HepG2 (cell line): ENCODE data around the gene ITGA6. TPM values are rescaled to one million over a fixed set of nuclear protein-coding genes. Genes with fewer than 3 reads are reported as not detected.

Experiments
- ATAC-seq: fragments of 200-7000 bp; cut with Tn5 transposase; 3 replicates; pipeline ENCODE4 v1.9.1; 2020; ENCODE audit warnings: mild to moderate bottlenecking, moderate library complexity
- BruUV-seq: library from RNA; stranded (reverse); fragments of 400-500 nt; replicated peaks from 2 replicates; lab custom pipeline; 2021; lab: Mats Ljungman, UMichigan
- CTCF ChIA-PET: fragments of 300-600 bp; formaldehyde crosslinking; extraction: SDS; loops from one replicate; lab custom pipeline; 2021; ENCODE audit warnings: low total read pairs, inconsistent platforms, low intra/inter-chr PET ratio; lab: Yijun Ruan, JAX
- POLR2A ChIA-PET: fragments of 350-600 bp; sonication (Branson Sonifier 250); formaldehyde crosslinking; loops from one replicate; lab custom pipeline; 2020; ENCODE audit warnings: antibody characterized with exemption, inconsistent platforms; lab: Yijun Ruan, JAX
- DNase-seq: peaks from one replicate; pipeline ENCODE4 v3.0.0-alpha.2; 2015; ENCODE audit warnings: low spot score
- FAIRE-seq: peaks from 3 replicates; lab custom pipeline; 2011; peaks lifted over from hg19 to GRCh38; lab: Jason Lieb, UNC
- H2AFZ ChIP-seq: one replicate; pipeline ENCODE4 v1.6.1; 2011; ENCODE audit warnings: low read length, inconsistent platforms
- H3K27ac ChIP-seq: fragments of 300-600 bp; 3 replicates; pipeline ENCODE4 v1.8.0; 2011; ENCODE audit warnings: mixed run types, mild to moderate bottlenecking, mixed read lengths, low read length, inconsistent platforms; ENCODE audit not compliant: insufficient read depth; ENCODE audit errors: extremely low read length
- H3K27me3 ChIP-seq, 2 experiments: fragments of 200-600 bp in 1 of 2; 2 replicates in 1 of 2; 3 replicates in 1 of 2; pipeline versions ENCODE4 v1.6.0 to v1.8.0; 2011; ENCODE audit warnings: low read length in 2 of 2, mild to moderate bottlenecking in 2 of 2, moderate library complexity in 2 of 2, inconsistent platforms in 1 of 2; ENCODE audit not compliant: insufficient read depth in 2 of 2, control insufficient read depth in 1 of 2
- H3K36me3 ChIP-seq, 2 experiments: fragments of 200-600 bp in 1 of 2; replicated peaks in 1 of 2; 2 replicates in 1 of 2; 3 replicates in 1 of 2; pipeline versions ENCODE4 v1.5.1 to v1.8.0; 2011; ENCODE audit warnings: low read length in 2 of 2, inconsistent platforms in 1 of 2; ENCODE audit not compliant: insufficient read depth in 2 of 2, control insufficient read depth in 1 of 2
- H3K4me1 ChIP-seq: 2 replicates; pipeline ENCODE4 v1.5.1; 2012; ENCODE audit warnings: low read length, inconsistent platforms; ENCODE audit not compliant: insufficient read depth
- H3K4me2 ChIP-seq: 2 replicates; pipeline ENCODE4 v1.6.0; 2011; ENCODE audit warnings: low read depth, low read length, inconsistent platforms
- H3K4me3 ChIP-seq, 3 experiments: fragments of 200-600 bp in 1 of 3; sonication (generic), shearing (Covaris generic) in 1 of 3; replicated peaks in 1 of 3; 2 replicates each; pipeline ENCODE4 v1.5.1; 2011 to 2016; ENCODE audit warnings: low read length in 3 of 3, inconsistent platforms in 2 of 3, low read depth in 2 of 3, mild to moderate bottlenecking in 2 of 3, control low read depth in 1 of 3, mixed read lengths in 1 of 3; ENCODE audit not compliant: insufficient read depth in 1 of 3
- H3K79me2 ChIP-seq: one replicate; pipeline ENCODE4 v1.6.1; 2011; ENCODE audit warnings: low read length, inconsistent platforms; ENCODE audit not compliant: insufficient read depth
- H3K9ac ChIP-seq: 2 replicates; pipeline ENCODE4 v1.6.0; 2011; ENCODE audit warnings: mild to moderate bottlenecking, low read depth, low read length, inconsistent platforms; ENCODE audit not compliant: insufficient read depth
- H3K9me3 ChIP-seq: 2 replicates; pipeline ENCODE4 v1.5.1; 2012; ENCODE audit warnings: mild to moderate bottlenecking, low read length
- H4K20me1 ChIP-seq: 2 replicates; pipeline ENCODE4 v1.6.0; 2011; ENCODE audit warnings: inconsistent platforms, mild to moderate bottlenecking, low read length, moderate library complexity; ENCODE audit not compliant: insufficient read depth
- NR3C1 ChIP-seq: sonication (generic); formaldehyde crosslinking; IDR thresholded peaks from 2 replicates; pipeline ENCODE4 v1.4.0; 2020; ENCODE audit warnings: missing genetic modification reagents
- SCMH1 ChIP-seq: sonication (generic); formaldehyde crosslinking; IDR thresholded peaks from 2 replicates; pipeline ENCODE4 v1.9.0; 2021; ENCODE audit warnings: missing genetic modification reagents, mild to moderate bottlenecking, borderline replicate concordance
- TP53 ChIP-seq: sonication (generic); formaldehyde crosslinking; conservative IDR thresholded peaks from 2 replicates; pipeline ENCODE4 v1.4.0; 2020; ENCODE audit warnings: missing genetic modification reagents
- ZNF124 ChIP-seq: sonication (generic); formaldehyde crosslinking; IDR thresholded peaks from 2 replicates; pipeline ENCODE4 v1.4.0; 2020; ENCODE audit warnings: missing genetic modification reagents
- ZNF263 ChIP-seq: sonication (generic); formaldehyde crosslinking; IDR thresholded peaks from 2 replicates; pipeline ENCODE4 v1.4.0; 2020; ENCODE audit warnings: missing genetic modification reagents
- ZNF296 ChIP-seq: sonication (generic); formaldehyde crosslinking; conservative IDR thresholded peaks from 2 replicates; pipeline ENCODE4 v1.5.0; 2020; ENCODE audit warnings: mild to moderate bottlenecking, missing genetic modification reagents
- ZZZ3 ChIP-seq: sonication (generic); formaldehyde crosslinking; IDR thresholded peaks from 2 replicates; pipeline ENCODE4 v1.4.0; 2020; ENCODE audit warnings: missing genetic modification reagents, mild to moderate bottlenecking, borderline replicate concordance
- WGBS: methylation state at CpG from one replicate; pipeline ENCODE4 v1.1.6; 2017; ENCODE audit warnings: low lambda C conversion rate; 5-methylcytosine and 5-hydroxymethylcytosine counted together
- in situ Hi-C: cut with HindIII; loops from 2 replicates; pipeline ENCODE4 v1.10.0; 2017; ENCODE audit warnings: low pct_unique_long_range_greater_than_20kb; ENCODE audit not compliant: extremely low pct_ligation_motif_present
- intact Hi-C: fragments of 100-400 bp; cut with micrococcal nuclease; formaldehyde crosslinking; loops from one replicate; pipeline ENCODE4 v1.10.0; 2022; ENCODE audit not compliant: unreplicated experiment
- polyA plus RNA-seq, 8 experiments: library from polyadenylated mRNA; depleted of rRNA in 3 of 8; stranded (reverse) in 7 of 8; unstranded in 1 of 8; fragments of >200 nt; fragmentation: Illumina TruSeq in 4 of 8; extraction: Trizol in 4 of 8; gene quantifications; 2 replicates each; pipeline versions ENCODE4 v1.2.1 to v1.2.3, GENCODE V29; 2011 to 2016; ENCODE audit warnings: low read depth in 4 of 8, missing spikeins in 1 of 8, mixed read lengths in 1 of 8; ENCODE audit not compliant: insufficient read depth in 1 of 8
- total RNA-seq, 5 experiments: library from RNA; depleted of rRNA; stranded (reverse); fragments of >200 nt; fragmentation: Illumina TruSeq; extraction: Trizol; gene quantifications; 2 replicates each; pipeline ENCODE4 v1.2.3, GENCODE V29; 2016; ENCODE audit warnings: low read depth in 1 of 5

ITGA6 gene
- total and polyA plus RNA-seq, 2 of the 13 experiments (the other 11 are each of a cell fraction or from before 2014, with no cell fraction given) = 24.0 to 92.5 TPM

- DNase-seq (no peak), ATAC-seq (no peak), FAIRE-seq (no peak)
- Histone ChIP-seq H4K20me1 (peaks cover 32% of the 10 kb centered on the region), H2AFZ (no peak overlapping the region), H3K27me3 (no peaks in the 10 kb centered on the region), H3K4me2 (no peak overlapping the region), H3K9me3 (no peaks in the 10 kb centered on the region), H3K4me3 (no peak overlapping the region), H3K4me1 (peaks cover 91% of the 10 kb centered on the region), H3K27ac (no peak overlapping the region), H3K79me2 (peaks cover 92% of the 10 kb centered on the region), H3K36me3 (peaks cover 0 to 3% of the 10 kb centered on the region in 2 experiments; a peak in 2 of 5 replicates), H3K9ac (no peak overlapping the region)
- in situ Hi-C loops (no loop called here), intact Hi-C loops (no loop called here)
- ChIA-PET CTCF (no interaction called here), POLR2A (interaction anchor here (5.8 kb wide), 1 partner anchor 8 kb away, joined by 88 read pairs; the partner anchor contains the start of gene ITGA6)
- no peak for TF ChIP-seq ZNF124
- no peak for TF ChIP-seq ZNF296 (CRISPR knock-in tag)
- TF ChIP-seq ZZZ3 (CRISPR knock-in tag) = no peak
- no peak for TF ChIP-seq TP53 (CRISPR knock-in tag)
- no peak for TF ChIP-seq NR3C1 (CRISPR knock-in tag)
- TF ChIP-seq SCMH1 (CRISPR knock-in tag) = no peak
- peak; percentile 69 for TF ChIP-seq ZNF263 (CRISPR knock-in tag)
- BruUV-seq = no TSS peak
- WGBS = 96% methylated on average over 6 of the region's 6 CpGs
Measured at GRCh38 chr2:172437419-172438341, 10.3 kb downstream of the ITGA6 start.
